ENCODE measurements around the gene PIK3IP1.
"Not testable (repeated sequence)": the region's sequence is repeated elsewhere in the genome, so short reads cannot be mapped to it uniquely, and the experiment has no call there.

PIK3IP1 gene

GRCh38 chr22:31248965-31249958, 43.0 kb downstream of the PIK3IP1 start:
- DNase-seq (ENCODE audit: low read depth) = peak; percentile 41

- DNase-seq (ENCODE audit: low read depth) = peak; percentile 98
These were observed 44.0 kb downstream of the PIK3IP1 start for GRCh38 chr22:31248138-31248745.

- no peak for DNase-seq (ENCODE audit: low read depth)
These were observed 44.6 kb downstream of the PIK3IP1 start for GRCh38 chr22:31247726-31248125.

- DNase-seq (ENCODE audit: low read depth) = no peak
These were observed 45.6 kb downstream of the PIK3IP1 start for GRCh38 chr22:31246687-31247086.

GRCh38 chr22:31245998-31246397, 46.3 kb downstream of the PIK3IP1 start:
- DNase-seq (ENCODE audit: low read depth) = not testable (repeated sequence)

- DNase-seq (ENCODE audit: low read depth) = no peak
These were observed 47.3 kb downstream of the PIK3IP1 start for GRCh38 chr22:31244943-31245451.

GRCh38 chr22:31244046-31244942, 48.0 kb downstream of the PIK3IP1 start:
- DNase-seq (ENCODE audit: low read depth) = peak; percentile 95

GRCh38 chr22:31243339-31244045, 48.8 kb downstream of the PIK3IP1 start:
- DNase-seq (ENCODE audit: low read depth) = peak; percentile 30

- peak; percentile 82 for DNase-seq (ENCODE audit: low read depth)
These were observed 50.4 kb downstream of the PIK3IP1 start for GRCh38 chr22:31241936-31242335.

GRCh38 chr22:31241200-31241599, 51.1 kb downstream of the PIK3IP1 start:
- peak; percentile 55 for DNase-seq (ENCODE audit: low read depth)

GRCh38 chr22:31239771-31240370, 52.4 kb downstream of the PIK3IP1 start:
- DNase-seq (ENCODE audit: low read depth) = peak; percentile 18

- DNase-seq (ENCODE audit: low read depth) = no peak
These were observed 54.2 kb downstream of the PIK3IP1 start for GRCh38 chr22:31238057-31238456.

GRCh38 chr22:31236044-31236443, 56.2 kb downstream of the PIK3IP1 start:
- not testable (repeated sequence) for DNase-seq (ENCODE audit: low read depth)

- DNase-seq (ENCODE audit: low read depth) = no peak
These were observed 57.2 kb downstream of the PIK3IP1 start for GRCh38 chr22:31235081-31235480.

GRCh38 chr22:31233001-31233400, 59.3 kb downstream of the PIK3IP1 start:
- DNase-seq (ENCODE audit: low read depth) = no peak

Measured in iris pigment epithelial cell (primary cell).